ENCODE measurements around the gene DOCK3. TPM values are rescaled to one million over a fixed set of nuclear protein-coding genes. Genes with fewer than 3 reads are reported as not detected.
"Not testable (repeated sequence)": the region's sequence is repeated elsewhere in the genome, so short reads cannot be mapped to it uniquely, and the experiment has no call there.

The DOCK3 gene
- total RNA-seq, 1 experiment from 2014 or later = 0.46 TPM

DNA sequence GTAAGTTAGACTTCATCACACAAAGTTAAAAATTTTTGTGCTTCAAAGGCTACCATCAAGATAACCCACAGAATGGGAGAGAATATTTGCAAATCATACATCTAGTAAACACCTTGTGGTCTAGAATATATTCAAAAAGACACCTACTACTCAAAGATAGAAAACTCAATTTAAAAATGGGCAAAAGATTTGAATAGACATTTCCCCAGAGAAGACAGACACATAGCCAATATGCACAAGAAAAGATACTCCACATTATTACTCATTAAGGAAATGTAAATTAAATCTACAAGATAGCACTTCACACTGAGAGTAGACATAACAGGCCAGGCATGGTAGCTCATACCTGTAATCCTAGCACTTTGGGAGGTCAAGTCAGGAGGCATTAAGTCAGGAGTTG lies 622.6 kb downstream of the DOCK3 start:
- DNase-seq (ENCODE audit: low read depth) = no peak

DNA sequence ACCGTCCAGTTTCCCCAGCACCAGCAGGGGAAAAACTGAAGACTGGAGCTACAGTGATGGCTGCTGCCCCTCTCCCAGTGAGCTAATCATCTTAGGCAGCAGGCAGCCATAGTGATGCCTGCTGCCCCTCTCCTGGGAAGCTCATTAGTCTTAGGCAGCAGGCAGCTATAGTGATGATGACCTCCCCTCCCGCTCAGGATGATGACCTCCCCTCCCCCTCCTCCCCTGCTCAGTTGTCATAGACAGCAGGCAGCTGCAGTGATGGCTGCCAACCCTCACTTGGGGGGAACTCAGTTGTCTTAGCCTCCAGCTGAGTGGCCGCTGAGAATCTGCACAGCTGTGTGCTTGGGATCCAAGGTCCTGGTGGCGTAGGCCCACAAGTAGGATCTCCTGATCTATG lies 629.5 kb downstream of the DOCK3 start:
- DNase-seq (ENCODE audit: low read depth) = no peak

DNA sequence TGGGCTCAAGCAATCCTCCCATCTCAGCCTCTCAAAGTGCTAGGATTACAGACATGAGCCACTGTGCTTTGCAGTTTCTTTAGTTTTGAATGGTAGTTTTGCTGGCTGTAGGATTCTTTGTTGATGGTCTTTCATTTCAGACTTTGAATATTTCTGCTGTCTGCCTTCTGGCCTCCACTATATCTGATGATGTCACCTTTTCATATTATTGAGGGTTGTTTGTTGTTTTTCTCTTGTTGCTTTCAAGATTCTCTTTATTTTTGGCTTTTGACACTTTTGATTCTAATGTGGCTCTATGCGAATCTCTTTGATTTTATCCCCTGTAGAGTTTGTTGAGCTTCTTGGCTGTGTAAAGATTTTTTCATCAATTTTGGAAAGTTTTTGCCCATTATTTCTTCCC lies 631.4 kb downstream of the DOCK3 start:
- no peak for DNase-seq (ENCODE audit: low read depth)

DNA sequence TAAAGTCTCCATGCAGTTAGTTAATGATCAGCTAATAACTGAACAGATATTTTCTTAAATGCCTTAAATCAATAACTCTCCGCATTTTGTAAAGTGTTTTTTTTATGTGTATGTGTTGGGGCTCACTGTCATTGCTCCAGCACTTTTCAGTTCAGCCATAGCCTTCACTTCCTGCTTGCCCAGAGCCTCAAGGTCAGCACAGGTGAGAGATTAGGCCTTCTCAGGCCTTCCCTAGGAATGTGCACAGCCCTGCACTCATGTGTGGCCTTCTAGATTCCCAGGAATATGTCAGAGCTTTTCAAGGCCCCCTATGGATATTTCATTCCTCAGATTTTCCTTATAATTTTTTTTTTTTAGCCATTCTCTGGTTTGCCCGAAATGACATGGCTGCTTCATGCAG lies 632.7 kb downstream of the DOCK3 start:
- DNase-seq (ENCODE audit: low read depth) = no peak

DNA sequence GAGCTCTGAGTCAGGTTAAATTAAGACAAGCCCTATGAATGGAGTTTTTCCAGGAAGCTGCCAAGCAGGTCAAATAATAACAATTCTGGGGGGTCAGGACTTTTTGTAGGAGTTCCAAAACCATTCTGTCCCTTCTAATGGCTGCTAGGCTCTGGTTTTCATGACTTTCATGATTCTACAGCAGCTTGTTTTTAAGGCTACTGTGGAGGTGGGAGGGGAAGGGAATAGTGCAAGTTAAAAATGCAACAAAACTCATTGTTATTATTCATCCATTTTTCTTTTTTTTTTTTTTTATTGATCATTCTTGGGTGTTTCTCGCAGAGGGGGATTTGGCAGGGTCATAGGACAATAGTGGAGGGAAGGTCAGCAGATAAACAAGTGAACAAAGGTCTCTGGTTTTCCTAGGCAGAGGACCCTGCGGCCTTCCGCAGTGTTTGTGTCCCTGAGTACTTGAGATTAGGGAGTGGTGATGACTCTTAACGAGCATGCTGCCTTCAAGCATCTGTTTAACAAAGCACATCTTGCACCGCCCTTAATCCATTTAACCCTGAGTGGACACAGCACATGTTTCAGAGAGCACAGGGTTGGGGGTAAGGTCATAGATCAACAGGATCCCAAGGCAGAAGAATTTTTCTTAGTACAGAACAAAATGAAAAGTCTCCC lies 633.3 kb downstream of the DOCK3 start:
- not testable (repeated sequence) for DNase-seq (ENCODE audit: low read depth)

DNA sequence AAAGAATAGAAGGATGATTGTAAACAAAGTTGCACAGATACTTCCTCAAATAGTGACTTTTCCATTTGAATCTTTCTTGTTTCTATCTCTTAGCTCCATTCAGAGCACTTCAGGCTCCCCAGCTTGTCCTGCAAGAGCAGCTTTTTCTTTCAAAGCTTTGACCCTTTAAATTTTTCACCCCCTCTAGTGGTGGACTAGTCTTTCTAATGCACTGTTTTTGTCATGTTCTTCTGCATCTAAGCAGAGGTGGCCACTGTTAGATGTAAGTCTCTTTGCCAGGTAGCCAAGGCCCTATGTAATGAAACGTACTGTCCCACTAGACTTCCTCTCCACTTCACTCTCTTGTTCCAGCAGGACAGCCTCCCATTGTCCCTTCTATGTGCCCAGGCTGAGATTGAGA lies 636.3 kb downstream of the DOCK3 start:
- peak; percentile 30 for DNase-seq (ENCODE audit: low read depth)

DNA sequence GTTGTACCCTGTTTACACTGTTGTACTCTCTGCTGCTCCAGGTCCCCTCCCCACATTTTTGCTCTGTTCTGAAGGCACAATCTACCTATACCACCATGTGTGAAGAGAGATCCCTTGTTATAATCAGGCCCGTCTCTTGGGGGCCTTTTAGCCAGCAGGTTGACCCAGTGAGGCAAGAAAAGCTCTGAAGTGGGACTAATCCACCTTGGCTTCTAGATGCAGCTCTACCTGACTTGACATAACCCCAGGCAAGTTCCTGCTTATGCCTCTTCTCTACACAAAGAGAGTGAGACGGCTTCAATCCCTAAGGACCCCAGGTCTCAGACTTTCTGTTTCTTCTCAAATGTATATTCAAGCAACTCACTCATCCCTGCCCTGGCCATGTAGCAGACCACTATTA lies 653.5 kb downstream of the DOCK3 start:
- no peak for DNase-seq (ENCODE audit: low read depth)

DNA sequence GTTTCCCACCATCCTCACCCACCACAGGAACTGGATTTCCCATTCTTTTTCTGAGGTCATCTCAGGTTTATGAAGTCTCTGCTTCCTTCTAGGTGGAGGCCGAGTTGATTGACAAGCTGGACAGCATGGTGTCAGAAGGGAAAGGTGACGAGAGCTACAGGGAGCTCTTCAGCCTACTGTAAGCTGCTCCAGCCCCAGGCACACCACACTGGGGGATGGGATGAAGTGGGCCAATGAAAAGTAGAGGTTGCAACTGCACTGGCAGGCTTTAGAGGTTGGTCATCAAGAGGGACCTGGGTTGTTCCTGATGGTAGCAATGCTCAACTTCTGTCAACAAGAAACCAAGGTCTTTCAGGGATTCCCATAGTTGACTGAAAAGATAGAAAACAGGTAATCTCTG lies 655.3 kb downstream of the DOCK3 start:
- no peak for DNase-seq (ENCODE audit: low read depth)

DNA sequence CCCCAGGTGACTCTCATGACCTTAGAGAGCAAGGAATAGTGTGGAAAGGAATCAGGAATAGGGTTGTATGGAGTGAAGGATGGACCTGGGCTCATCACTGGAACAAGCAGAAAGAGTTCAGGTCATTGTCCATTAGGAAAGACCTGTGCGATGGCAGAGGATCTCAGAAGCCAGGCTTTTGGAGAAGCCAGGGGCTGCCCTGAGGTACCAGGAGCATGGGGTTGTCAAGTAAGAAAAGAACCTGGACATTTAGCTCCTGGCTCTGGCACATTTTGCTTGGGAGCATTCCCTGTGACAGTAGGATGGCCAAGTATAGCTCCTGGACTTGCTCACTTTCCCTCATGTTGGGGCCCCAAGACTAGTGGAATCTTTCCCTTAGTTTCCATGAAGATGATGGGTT lies 657.4 kb downstream of the DOCK3 start:
- no peak for DNase-seq (ENCODE audit: low read depth)

DNA sequence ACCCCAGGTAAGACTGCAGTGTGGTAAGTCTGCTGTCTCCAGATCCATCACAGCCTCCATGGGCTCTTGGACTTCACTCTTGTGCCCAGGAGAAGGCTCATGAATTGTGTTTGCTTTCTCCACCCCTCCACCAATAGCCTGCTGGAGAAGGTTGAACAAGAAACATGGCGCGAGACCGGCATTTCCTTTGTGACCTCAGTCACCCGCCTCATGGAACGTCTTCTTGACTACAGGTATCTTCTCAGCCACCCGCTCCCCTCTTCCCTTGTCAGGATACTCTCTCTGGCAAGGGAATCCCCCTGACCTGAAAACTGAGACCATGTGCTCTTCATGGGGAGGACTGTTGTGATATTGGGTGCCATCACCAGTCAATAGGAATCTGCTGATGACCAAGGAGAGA lies 658.3 kb downstream of the DOCK3 start:
- no peak for DNase-seq (ENCODE audit: low read depth)

DNA sequence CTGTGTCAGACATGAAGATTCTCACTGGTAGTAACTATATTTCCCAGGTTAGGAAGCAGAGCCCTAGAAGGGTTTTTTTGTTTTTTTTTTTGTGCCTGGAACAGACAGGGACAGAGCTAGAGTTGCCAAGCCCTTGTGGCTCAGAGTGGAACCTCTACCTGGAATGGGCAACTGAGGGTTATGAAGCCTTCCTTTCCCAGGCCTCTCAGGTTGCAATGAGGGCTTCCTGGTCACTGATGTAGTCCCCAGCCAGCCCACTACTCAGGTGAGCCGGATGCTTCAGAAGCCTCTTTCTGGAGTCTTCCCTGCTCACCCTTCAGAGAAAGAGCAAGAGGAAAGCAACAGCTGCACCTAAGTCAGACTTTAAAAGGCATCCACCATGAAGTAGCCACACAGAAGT lies 661.5 kb downstream of the DOCK3 start:
- no peak for DNase-seq (ENCODE audit: low read depth)

DNA sequence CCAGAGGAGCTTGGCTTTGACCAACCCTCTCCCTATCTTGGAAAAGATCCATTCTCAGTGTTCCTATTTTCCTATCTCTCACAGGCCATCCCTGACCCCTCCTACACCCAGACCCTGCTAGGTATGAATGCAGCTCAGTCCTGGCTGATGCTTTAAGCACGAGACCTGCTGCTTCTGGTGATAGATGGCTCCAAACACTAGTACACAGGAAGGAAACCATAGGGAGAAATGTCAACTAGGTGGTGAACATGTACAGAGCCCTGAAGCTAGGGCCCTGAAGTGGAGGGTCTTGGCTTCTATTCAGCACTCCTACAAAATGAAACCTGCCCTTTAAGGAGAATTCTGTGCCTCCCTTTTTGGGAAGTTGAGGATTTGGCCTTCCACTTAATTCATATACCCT lies 662.9 kb downstream of the DOCK3 start:
- no peak for DNase-seq (ENCODE audit: low read depth)

DNA sequence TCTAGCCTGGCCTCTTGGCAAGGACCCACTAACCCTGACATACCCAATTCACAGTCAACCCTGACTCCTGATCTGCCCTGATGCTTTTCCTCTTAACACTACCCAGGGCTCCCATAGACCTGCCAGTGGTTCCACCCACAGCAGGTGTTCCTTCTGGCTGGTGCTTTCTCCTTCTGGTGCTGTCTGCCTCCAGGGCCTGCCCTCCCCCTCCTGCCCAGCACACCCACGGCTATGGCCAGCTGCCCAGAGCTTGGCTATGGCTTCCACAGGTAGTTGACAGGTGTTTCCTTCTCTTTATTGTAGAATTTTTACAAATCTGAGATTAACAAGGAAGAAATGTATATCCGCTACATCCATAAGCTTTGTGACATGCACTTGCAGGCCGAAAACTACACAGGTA lies 663.9 kb downstream of the DOCK3 start:
- DNase-seq (ENCODE audit: low read depth) = no peak

DNA sequence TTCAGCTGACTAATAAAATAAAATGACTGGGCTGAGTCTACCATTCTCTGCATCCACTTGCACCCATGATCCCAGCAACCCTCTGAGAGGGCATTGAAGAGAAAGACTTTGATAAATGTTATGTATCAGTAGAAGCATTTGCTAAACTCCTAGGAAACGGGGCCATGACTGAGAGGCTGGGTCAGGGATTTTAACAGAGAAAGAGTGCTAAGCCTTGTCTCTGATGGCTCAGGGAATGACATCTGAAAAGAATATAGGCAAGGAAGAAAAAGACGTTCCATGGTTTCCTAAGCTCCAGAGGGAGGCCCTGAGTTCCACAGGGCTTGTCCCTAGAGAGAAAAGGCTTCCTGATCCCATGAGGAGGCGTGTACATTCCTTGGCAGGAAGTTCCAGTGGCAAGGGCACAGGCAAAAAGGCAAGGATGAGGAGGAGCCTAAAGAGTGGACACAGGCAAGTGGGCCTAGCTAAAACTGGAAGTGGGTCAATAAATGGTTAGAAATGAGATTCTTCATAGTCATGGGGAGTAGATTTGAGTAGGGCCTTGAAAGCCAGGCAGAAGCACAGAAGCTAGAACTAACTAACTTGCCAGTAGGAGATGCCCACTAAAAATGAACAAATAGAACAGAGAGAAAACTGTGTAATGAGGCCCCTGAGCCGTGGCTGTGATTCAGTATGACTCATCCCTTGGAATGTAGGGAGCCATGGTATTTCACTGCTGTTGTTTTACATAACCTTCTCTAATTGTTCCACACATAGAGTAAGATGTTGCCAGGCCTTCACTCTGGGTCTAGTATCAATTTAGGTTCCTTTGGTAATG lies 665.5 kb downstream of the DOCK3 start:
- peak; percentile 96 for DNase-seq (ENCODE audit: low read depth)

DNA sequence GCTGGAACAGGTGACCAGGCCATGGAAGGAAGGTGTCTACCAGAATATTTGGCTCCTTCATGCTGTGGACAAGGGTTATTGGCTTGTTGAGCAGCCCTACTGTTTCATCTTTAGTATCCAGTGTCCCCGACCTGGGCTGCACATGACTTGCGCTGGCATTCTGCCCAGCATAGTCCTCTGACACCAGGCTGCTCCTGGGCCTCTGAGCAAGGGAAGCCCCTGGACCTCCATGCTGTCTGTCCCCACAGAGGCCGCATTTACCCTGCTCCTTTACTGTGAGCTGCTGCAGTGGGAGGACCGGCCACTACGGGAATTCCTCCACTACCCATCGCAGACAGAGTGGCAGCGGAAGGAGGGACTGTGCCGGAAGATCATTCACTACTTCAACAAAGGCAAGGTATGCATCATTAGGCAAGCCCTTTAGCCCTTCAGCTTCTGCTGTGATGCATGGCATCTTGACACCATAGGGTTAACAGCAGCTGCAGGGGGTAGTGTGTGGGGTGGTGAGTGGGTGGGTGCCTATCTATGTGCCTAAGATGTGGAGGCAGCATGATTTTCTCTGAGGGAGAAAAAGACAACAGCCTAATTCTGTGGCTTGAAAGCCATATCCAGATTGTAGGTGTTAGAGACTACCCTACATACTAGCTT lies 666.4 kb downstream of the DOCK3 start:
- DNase-seq (ENCODE audit: low read depth) = peak; percentile 60

DNA sequence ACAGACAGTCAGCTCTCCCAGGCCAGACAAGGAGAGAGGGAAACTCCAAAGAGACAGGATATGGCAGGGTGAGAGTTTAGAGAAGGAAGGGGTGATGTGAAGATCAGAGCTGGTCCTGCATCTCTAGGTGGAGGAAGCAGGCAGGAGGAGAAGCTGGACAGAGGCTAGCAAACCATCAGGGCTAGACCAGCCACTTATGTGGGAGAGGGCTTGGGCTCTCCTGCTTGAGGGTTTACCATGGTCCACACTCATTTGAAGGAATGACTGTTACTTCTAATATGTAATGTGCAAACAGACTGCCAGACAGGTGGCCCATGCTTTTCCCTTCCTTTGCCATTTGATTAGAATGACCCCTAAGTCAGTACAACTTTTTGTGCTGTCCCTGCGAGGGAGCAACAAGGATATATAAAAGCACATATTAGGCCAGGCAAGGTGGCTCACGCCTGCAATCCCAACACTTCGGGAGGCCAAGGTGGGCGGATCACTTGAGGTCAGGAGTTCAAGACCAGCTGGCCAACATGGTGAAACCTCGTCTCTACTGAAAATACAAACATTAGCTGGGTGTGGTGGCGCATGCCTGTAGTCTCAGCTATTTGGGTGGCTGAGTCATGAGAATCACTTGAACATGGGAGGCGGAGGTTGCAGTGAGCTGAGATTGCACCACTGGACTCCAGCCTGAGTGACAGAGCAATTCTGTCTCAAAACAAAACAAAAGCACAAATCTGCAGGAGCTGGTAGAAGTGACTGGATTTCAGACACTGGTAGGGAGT lies 669.4 kb downstream of the DOCK3 start:
- peak; percentile 87 for DNase-seq (ENCODE audit: low read depth)

DNA sequence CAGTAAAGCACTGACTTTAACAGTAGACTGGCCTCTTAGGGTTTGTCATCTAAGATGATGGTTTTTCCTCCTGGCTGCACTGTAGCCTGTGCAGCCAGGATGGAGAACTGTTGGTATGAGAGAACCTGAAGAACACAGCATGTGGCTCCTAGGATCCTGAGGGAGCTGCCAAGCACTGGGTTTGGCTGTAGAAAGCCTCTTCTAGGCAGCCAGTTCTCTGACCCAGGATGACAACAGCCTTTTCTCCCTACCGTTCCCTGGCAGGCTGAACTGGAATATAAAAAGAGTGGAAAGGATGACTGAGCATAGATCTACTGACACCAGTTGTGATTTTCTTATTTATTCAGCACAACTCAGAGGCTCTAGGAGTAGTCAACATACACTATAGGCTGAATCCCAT lies 676.0 kb downstream of the DOCK3 start:
- DNase-seq (ENCODE audit: low read depth) = no peak

DNA sequence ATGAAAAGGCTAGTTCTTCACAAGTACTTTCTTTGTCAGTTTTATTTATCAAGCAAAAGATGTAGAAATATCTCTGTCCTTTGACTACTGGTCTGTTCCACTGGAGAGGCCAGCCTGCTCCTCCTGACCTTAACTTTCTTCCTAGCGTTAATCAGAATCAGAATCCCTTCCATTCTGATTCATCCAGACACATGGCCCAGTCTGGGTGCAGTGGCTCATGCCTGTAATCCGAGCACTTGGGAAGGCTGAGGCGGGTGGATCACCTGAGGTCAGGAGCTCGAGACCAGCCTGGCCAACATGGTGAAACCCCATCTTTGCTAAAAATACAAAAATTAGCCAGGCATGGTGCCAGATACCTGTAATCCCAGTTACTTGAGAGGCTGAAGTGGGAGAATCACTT lies 678.4 kb downstream of the DOCK3 start:
- DNase-seq (ENCODE audit: low read depth) = no peak

DNA sequence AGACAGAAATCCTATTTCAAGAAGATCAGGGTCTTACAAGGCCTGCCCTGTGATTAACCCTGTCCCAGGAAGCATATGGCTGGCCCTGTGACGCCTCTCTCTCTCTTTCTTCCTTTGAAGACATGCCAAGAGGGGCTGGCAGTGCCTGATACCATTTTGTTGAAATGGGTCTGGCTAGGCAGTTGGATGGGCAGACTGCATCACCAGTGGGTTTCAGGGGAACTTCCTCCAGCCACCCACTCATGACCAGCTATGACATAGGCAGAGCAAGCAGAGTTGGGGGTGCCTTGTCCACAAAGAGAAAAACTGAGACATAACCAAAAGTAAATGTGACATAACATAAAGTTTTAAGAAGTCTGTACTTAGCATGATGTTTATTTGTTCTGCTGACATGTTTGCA lies 679.0 kb downstream of the DOCK3 start:
- DNase-seq (ENCODE audit: low read depth) = no peak

DNA sequence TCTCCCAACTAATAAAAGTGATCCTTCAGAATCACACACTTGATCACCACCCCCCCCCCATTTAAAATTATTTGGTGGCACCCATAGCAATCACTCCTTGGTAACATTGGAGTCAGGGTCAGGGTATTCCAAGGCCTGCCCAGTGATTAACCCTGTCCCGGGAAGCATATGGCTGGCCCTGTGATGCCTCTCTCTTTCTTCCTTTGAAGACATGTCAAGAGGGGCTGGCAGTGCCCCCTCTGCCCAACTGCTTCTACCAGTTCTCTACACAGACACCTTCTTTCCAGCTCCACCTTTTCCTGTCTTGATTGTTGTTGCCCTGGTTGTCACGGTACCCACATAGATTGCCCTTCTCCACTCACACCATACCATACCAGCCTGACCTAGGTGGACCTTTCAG lies 679.4 kb downstream of the DOCK3 start:
- DNase-seq (ENCODE audit: low read depth) = no peak

DNA sequence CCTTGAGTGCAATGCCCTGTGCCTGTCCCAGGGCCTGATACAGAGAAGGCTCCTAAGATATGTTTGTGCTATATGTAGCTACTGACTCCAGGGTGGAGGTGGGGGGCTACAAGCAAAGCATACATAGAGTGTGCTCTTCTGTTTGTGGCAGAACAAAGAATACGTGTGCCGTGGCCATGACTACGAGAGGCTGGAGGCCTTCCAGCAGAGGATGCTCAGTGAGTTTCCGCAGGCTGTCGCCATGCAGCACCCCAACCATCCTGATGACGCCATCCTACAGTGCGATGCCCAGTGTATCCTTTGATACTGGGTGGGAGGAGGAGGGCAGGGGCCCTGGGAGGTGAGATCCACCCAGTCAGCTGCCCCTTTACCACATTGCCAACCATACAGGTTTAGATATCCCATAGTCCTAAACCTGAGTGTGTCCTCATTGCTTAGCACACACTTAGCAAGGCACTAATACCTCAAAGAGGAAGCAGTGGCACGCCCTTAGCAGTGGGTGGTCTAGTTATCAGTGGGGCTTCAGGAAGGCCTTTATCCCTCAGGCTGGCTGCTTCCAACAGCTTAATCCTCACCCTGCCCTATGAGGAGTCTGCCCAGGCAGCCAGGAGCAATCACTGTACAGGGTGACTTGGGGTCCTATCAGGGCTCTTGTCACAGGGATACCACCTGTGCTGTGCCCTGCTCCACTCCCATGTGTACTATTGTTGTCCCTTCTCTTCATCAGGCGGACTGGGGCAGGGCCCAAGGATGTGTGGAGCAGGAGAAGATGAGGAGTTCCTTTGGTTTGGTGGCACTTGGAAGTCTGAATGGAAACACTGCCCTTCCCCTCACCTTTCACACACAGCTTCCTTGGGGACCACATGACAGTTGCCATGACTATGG lies 680.2 kb downstream of the DOCK3 start:
- DNase-seq (ENCODE audit: low read depth) = no peak

Data from LHCN-M2 (cell line).